ENCODE results near the gene AMOT.
"Not testable (repeated sequence)": the region's sequence is repeated elsewhere in the genome, so short reads cannot be mapped to it uniquely, and the experiment has no call there.

The AMOT gene

DNA sequence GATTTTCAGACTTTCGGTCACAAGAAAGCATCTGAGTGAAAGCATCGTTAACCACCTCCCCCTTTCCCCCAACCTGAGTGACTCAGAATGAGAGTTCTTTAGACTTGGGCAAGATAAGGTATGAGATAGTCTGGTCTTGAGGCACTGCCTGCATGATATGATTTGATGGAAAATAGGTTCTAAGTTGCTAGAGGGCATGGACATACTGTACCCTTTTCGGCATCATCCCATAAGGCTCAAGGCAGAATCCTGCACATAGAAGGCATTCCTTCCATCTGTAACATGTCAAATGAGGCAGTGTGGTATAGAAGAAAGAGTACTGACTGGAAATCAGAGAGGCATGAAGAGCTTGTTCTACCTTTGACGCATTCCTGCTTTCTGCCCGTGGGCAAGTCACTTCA lies 16.8 kb upstream of the AMOT start:
- Histone ChIP-seq H3K36me3 (no peaks in the 10 kb centered on the region), H3K27me3 (no peaks in the 10 kb centered on the region), H3K9me3 (no peaks in the 10 kb centered on the region), H3K4me3 (no peak overlapping the region), H3K27ac (no peak overlapping the region), H3K4me1 (no peaks in the 10 kb centered on the region)
- intact Hi-C loops (cut with DNase I; ENCODE audit: low total_unique reads) = no loop called here
- TF ChIP-seq, protein P1, sequence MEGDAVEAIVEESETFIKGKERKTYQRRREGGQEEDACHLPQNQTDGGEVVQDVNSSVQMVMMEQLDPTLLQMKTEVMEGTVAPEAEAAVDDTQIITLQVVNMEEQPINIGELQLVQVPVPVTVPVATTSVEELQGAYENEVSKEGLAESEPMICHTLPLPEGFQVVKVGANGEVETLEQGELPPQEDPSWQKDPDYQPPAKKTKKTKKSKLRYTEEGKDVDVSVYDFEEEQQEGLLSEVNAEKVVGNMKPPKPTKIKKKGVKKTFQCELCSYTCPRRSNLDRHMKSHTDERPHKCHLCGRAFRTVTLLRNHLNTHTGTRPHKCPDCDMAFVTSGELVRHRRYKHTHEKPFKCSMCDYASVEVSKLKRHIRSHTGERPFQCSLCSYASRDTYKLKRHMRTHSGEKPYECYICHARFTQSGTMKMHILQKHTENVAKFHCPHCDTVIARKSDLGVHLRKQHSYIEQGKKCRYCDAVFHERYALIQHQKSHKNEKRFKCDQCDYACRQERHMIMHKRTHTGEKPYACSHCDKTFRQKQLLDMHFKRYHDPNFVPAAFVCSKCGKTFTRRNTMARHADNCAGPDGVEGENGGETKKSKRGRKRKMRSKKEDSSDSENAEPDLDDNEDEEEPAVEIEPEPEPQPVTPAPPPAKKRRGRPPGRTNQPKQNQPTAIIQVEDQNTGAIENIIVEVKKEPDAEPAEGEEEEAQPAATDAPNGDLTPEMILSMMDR (IDR thresholded peaks at IDR 0.05) = no peak
- DNase-seq = no peak

DNA sequence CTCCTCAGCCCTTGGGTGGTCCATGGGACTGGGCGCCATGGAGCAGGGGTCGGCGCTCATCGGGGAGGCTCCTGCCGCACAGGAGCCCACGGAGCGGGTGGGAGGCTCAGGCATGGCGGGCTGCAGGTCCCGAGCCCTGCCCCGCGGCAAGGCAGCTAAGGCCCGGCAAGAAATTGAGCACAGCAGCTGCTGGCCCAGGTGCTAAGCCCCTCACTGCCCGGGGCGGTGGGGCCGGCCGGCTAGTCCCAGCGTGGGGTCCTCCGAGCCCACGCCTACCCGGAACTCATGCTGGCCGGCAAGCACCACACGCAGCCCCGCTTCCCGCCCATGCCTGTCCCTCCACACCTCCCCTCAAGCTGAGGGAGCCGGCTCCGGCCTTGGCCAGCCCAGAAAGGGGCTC lies 14.3 kb upstream of the AMOT start:
- H3K27me3 ChIP-seq; H3K9me3 ChIP-seq; DNase-seq; H3K4me3 ChIP-seq; H3K4me1 ChIP-seq; H3K36me3 ChIP-seq; H3K27ac ChIP-seq; intact Hi-C loops (cut with DNase I; ENCODE audit: low total_unique reads): not testable (repeated sequence)

DNA sequence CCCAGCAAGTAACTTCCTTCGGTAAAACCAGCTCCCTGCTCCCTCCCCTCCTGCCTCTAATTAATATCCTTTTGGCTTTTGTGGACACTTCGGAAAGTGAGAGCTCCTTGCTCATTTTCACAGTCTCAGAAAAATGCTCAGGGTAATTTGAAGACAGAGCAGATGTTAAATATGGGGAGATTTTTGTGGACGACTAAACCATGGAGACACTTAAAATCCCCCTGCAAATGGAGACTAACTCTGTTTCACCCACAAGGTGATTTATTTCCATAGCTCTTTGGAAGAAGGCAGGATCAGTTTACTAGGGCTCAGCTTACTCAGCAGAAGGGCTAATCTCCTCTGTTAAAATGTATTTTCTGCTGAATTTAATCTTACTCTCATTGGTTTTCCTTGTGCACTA lies 12.2 kb upstream of the AMOT start:
- Histone ChIP-seq H3K27me3 (no peaks in the 10 kb centered on the region), H3K4me3 (no peak overlapping the region), H3K36me3 (no peaks in the 10 kb centered on the region), H3K4me1 (no peaks in the 10 kb centered on the region), H3K9me3 (no peaks in the 10 kb centered on the region), H3K27ac (no peak overlapping the region)
- intact Hi-C loops (cut with DNase I; ENCODE audit: low total_unique reads) = no loop called here
- TF ChIP-seq, protein P1 (IDR thresholded peaks at IDR 0.05) = no peak
- no peak for DNase-seq

DNA sequence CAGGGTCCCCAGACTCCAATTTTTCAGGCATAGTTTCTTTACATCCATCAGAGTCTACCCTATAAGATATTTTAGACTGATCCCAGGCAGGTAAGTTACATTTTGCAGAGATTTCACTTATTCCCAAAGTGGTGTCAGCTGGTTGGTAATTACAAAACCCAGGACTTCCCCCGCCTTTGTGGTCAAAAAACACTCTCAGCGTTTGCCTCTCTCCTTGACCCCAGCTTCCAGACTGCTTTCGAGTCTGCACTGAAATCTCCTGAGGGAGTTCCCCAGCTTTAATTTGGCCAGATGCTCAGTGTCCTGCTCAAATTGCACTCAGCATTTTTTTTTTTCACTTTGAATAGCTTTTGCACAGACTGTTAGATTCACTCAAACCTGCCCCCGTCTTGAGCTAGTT lies 11.2 kb upstream of the AMOT start:
- Histone ChIP-seq H3K27me3 (no peaks in the 10 kb centered on the region), H3K36me3 (no peaks in the 10 kb centered on the region), H3K4me1 (no peaks in the 10 kb centered on the region), H3K9me3 (no peaks in the 10 kb centered on the region), H3K4me3 (no peak overlapping the region), H3K27ac (no peak overlapping the region)
- TF ChIP-seq, protein P1 (IDR thresholded peaks at IDR 0.05) = no peak
- no peak for DNase-seq
- intact Hi-C loops (cut with DNase I; ENCODE audit: low total_unique reads) = no loop called here

DNA sequence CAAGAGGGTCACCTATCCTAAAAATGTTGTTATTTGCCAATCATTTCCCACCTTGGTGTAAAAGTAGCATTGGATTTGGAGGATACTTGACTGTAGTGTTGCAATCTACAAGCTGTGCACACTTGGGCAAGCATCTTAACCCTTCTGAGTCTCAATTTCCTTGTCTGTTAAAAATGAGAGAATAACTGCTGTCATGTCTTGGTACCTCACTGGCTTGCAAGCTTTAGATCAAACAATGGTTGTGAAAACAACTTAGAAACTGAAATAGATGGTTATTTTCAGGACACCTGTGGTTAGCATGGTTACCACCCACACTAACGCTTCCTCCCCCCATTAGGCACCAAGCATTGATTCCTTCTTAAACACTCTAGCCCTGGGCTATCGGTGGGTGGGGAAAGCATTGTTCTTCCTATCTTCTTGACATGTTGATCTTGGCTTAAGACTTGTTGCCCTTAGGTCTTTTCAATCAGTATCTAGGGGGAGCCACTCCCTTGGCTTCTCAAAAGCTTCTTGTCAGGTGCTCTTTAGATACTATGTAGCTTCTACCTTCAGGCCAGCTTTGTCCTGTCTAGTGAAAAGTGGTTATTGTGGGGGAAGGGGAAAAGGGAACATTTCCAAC lies 10.6 kb upstream of the AMOT start:
- DNase-seq = no peak
- TF ChIP-seq, protein P1 (IDR thresholded peaks at IDR 0.05) = no peak
- H3K27me3 ChIP-seq = no peaks in the 10 kb centered on the region
- no peaks in the 10 kb centered on the region for H3K9me3 ChIP-seq
- no peak overlapping the region for H3K4me3 ChIP-seq
- H3K36me3 ChIP-seq = no peaks in the 10 kb centered on the region
- intact Hi-C loops (cut with DNase I; ENCODE audit: low total_unique reads) = no loop called here
- H3K27ac ChIP-seq = no peak overlapping the region
- H3K4me1 ChIP-seq = no peaks in the 10 kb centered on the region

DNA sequence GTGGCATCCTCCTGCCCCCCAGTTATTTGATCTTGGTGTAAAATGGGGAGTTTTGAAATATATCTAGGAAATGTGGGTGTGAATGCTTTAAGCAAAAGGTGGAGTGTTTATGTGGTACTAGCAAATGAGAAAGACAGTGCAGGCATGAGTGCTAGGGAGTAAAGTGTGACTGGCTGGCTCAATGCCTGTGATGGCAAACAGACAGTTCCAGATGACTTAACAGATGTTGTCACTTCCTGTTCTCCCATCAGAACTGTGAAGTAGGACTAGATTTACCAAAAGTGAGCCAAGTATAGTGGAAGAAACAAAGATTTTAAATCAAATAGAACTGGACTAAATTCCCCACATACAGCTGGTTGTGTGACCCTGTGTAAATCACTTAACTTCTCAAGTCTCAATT lies 8.4 kb upstream of the AMOT start:
- TF ChIP-seq, protein P1 (IDR thresholded peaks at IDR 0.05) = no peak
- intact Hi-C loops (cut with DNase I; ENCODE audit: low total_unique reads) = no loop called here
- no peak overlapping the region for H3K27ac ChIP-seq
- H3K36me3 ChIP-seq = no peaks in the 10 kb centered on the region
- H3K4me1 ChIP-seq = no peaks in the 10 kb centered on the region
- no peak overlapping the region for H3K4me3 ChIP-seq
- H3K9me3 ChIP-seq = no peaks in the 10 kb centered on the region
- DNase-seq = no peak
- H3K27me3 ChIP-seq = no peaks in the 10 kb centered on the region
